GM12873 (cell line): ENCODE results near the gene ATP6V1C2.

Experiments used
- TF ChIP-seq, protein P1 (sequence below): IDR thresholded peaks from 2 replicates; pipeline ENCODE4 v1.5.1; 2012; ENCODE audit warnings: low read depth, mild to moderate bottlenecking, moderate library complexity, low read length, control low read depth; ENCODE audit not compliant: insufficient read depth; ENCODE audit errors: missing control alignments

Gene ATP6V1C2

DNA sequence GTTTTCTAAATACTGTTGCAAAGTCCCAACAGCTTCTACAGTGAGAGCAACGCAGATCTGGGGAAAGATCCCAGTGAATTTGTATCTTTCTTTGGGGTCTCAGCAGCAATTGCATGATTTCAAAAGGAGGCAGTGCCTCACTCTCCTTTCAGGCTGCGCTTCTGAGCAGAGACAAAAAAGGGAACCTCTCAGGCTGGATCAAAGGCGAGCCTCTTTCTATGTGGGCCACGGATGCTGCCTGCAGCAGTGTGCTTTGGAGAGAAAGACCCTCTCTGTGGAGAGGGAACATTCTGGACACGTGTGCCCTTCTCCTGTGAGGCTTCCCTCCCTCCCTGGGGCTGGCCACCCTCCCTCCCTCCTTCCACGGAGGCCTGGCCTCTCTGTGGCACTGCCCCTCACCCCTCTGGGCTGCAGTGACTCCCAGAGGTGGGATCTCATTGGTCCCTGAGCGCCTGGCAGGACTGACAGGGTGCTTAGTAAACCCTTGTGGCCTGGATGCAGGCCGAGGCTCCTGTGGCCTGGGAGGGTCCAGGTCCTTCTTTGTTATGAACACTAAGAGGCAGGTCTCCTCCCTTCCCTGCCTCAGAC is 112.7 kb downstream of the ATP6V1C2 start:
- TF ChIP-seq, protein P1, sequence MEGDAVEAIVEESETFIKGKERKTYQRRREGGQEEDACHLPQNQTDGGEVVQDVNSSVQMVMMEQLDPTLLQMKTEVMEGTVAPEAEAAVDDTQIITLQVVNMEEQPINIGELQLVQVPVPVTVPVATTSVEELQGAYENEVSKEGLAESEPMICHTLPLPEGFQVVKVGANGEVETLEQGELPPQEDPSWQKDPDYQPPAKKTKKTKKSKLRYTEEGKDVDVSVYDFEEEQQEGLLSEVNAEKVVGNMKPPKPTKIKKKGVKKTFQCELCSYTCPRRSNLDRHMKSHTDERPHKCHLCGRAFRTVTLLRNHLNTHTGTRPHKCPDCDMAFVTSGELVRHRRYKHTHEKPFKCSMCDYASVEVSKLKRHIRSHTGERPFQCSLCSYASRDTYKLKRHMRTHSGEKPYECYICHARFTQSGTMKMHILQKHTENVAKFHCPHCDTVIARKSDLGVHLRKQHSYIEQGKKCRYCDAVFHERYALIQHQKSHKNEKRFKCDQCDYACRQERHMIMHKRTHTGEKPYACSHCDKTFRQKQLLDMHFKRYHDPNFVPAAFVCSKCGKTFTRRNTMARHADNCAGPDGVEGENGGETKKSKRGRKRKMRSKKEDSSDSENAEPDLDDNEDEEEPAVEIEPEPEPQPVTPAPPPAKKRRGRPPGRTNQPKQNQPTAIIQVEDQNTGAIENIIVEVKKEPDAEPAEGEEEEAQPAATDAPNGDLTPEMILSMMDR = no peak
